ENCODE measurements around the gene CREBBP. TPM values are rescaled to one million over a fixed set of nuclear protein-coding genes. Genes with fewer than 3 reads are reported as not detected.
"Not testable (repeated sequence)": the region's sequence is repeated elsewhere in the genome, so short reads cannot be mapped to it uniquely, and the experiment has no call there.

The CREBBP gene
- total RNA-seq: 10 to 100 TPM; 59.3 to 60.7 TPM
- long read RNA-seq, partial matches to known transcripts: 7 of 14 reads
- long read RNA-seq, other reads (novel, unspliced or antisense): 6 of 14 reads

DNA sequence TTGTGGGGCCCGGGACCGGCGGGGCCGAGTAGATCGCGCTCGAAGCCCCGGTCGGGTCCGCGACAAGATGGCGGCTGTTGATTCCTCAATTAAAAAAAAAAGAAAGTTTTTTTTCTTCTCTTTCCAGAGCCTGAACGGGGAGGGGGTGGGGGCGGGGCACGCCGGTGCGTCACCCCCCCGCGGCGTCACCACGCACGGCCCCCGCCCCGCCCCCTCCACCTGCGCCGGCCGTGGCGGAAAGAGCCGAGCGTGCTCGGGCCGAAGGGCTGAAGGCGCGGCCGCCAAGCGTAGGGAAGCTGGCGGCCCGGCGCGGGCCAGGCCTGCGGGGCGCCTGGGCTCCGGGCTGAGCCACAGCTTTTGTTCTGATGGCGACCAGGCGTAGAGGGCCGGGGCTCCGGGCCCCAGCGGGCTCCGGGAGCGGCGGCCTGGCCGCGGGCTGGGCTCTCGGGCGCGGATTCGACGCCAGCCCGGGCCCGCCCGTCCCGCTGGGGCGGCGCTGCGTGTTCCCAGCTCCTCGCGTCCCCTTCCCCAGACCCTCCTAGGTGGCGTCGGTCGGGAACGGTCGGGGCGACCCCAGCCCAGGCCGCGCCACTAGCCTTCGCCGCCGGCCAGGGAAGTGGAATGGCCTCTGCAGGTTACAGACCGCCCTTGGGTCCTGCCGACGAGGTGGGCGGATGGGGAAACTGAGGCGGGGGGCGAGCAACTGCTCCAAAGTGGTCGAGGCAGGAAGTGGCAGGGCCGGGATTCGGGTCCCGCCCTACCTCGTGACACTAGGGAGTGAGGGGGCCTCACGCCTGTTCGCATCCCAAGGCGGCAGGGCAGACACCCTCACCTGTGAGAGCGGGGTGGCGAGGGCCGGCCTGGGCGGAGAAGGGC, at the start of gene CREBBP:
TSS of gene CREBBP (minus strand) at position 91 of the 876 bp plus-strand sequence. CDS start 797 bp downstream, outside the sequence.
- ATAC-seq: peak; percentile 91
- intact Hi-C loops (cut with DNase I, micrococcal nuclease): no loop called here
- peak; percentile 69 to 89 for DNase-seq

DNA sequence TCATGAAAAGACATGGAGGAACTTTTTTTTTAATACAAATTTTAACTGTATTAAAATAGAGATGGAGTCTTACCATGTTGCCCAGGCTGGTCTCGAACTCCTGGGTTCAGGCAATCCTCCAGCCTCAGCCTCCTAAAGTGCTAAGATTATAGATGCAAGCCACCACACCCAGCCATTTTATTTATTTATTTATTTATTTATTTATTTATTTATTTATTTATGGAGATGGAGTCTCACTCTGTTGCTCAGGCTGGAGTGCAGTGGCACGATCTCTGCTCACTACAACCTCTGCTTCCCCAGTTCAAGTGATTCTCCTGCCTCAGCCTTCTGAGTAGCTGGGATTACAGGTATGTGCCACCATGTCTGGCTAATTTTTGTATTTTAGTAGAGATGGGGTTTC, 46.6 kb upstream of the CREBBP start:
- DNase-seq; intact Hi-C loops (cut with DNase I, micrococcal nuclease); ATAC-seq: not testable (repeated sequence)

- DNase-seq: no peak
- ATAC-seq: no peak
- intact Hi-C loops (cut with DNase I, micrococcal nuclease): no loop called here
Observed at GRCh38 chr16:3924763-3925162, 44.2 kb upstream of the CREBBP start.

DNA sequence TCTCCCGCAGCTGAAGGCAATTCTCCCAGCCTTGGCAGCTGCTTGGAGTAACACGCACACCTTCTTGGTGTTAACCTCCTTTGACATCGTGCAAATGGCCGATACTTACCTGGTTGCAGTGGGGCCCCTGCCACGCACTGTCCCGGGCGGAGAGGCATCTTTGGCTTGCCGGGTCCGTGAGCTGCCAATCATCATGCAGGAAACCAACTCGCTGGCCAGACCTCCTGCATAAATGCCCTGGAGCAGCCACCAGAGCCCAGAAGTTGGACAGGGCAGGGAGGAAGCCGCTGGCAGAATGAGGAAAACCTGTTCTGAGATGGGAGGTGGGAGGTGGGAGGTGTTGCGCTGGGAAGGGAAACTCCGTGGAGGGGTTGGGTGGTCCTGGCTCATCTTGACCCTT, 41.7 kb upstream of the CREBBP start:
- DNase-seq (no peak), ATAC-seq (no peak)
- intact Hi-C loops (cut with DNase I, micrococcal nuclease): no loop called here

GRCh38 chr16:3920206-3920605, 39.7 kb upstream of the CREBBP start:
- ATAC-seq (no peak), DNase-seq (no peak)
- intact Hi-C loops (cut with DNase I, micrococcal nuclease): no loop called here

DNA sequence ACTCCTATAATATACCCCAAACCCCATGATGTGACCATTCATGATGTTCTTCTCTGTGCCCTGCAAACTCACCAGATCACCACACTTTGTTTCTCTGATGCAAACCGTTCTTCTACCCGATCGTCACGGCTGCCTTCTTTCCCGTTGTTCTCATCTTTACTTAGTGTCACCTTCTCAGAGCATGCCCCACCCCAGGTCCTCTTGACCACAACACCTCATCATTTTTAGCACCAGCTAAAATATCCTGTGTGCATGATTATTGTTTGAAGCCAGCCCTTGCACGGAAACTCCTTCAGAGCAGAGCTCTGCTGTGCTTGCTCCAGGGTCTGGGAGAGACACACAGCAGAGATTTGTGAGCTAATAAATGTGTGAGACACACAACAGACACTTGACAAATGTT, 38.9 kb upstream of the CREBBP start:
- intact Hi-C loops (cut with DNase I, micrococcal nuclease): no loop called here
- ATAC-seq (no peak), DNase-seq (no peak)

DNA sequence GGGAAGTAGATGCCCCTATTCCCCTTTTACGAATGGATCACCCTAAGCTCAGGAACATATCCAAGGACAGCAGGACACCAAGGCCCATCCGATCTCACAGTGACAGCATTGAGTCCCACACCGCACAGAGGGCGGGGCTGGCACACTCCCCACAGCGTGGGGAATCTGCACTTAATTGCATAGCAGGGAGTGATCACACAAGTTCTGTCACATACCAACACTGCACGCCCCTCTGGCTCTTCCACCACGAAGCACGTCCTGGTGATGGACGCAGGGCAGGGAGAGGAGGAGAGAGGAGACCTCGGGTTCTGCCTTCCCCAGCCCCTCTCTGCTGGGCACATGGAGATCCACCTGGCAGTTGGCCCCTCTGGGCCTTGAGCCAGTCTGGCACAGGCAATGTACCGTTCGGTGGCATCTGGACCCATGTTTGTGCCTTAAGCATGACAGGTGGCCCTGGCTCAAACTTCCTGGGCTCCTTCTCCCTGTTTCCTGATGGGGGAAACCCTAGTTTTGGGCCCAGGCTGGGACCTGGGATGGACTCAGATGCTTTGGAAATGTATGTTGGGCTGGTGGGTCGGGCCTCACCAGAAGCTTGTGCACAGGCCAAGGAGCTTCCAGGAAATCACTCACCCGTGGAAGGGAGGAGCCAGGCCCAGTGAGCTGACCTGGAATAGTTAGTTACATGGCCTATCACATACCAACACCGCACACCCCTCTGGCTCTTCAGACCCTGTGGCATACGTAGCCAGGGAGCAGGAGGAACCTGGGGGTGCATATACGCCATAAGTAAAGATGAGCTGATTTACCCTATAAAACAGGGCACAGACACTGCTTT, 35.1 kb upstream of the CREBBP start:
- no peak for ATAC-seq
- intact Hi-C loops (cut with DNase I, micrococcal nuclease): no loop called here
- no peak for DNase-seq

GRCh38 chr16:3912897-3913296, 32.4 kb upstream of the CREBBP start:
- ATAC-seq (no peak), DNase-seq (no peak)
- intact Hi-C loops (cut with DNase I, micrococcal nuclease): no loop called here

DNA sequence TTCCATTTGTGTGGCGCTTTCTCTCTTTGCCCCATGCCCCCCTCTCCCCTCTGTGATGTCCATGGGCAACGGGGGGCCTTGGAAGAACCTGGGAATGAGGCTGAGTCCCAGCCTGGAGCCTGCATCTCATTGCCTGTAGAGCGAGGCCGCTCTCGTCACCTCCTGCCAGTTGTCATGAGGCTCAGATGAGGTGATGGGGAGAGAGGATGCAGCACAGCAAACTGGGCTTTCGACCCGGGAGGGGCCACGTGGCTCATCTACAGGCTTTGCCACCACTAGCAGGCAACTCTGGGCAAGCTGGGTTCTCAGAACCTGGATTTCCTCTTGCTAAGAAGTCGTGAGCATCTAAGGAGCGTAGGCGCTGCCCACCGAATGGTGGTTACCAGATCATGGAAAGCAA, 31.9 kb upstream of the CREBBP start:
- intact Hi-C loops (cut with DNase I, micrococcal nuclease): no loop called here
- ATAC-seq (no peak), DNase-seq (no peak)

- DNase-seq; intact Hi-C loops (cut with DNase I, micrococcal nuclease); ATAC-seq: not testable (repeated sequence)
Observed at GRCh38 chr16:3911741-3912140, 31.2 kb upstream of the CREBBP start.

DNA sequence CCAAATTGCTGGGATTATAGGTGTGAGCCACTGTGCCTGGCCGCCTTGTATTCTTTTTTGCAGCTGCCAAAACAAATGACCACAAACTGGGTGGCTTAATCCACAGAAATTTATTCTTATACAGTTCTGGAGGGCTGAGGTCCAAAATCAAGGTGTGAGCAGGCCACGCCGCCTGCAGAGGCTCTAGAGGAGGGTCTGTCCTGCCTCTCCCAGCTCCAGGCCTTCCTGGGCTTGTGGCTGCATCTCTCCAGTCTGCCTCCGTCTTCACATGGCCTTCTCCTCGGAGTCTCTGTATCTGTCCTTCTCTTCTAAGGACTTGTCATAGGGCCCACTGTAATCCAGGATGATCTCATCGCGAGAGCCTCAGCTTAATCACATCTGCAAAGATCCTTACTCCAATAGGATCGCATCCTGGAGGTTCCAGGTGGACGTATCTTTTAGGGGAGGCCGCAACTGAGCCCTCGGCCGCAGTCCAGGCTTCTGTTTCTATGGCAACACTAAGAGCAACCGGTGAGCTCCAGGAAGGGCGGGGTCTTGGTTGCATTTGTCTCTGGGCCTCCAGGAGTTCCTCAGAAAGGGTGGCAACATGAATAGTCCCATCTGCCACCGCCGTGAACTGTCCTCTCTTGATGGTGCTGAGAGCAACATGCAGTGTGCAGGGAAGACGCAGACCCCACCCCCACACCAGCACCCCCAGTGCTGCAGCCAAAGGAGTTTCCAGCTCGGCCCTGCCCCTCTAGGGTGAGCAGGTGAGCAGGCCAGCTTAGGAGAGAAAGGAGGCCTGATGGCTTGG, 29.5 kb upstream of the CREBBP start:
- ATAC-seq (no peak), DNase-seq (no peak)
- intact Hi-C loops (cut with DNase I, micrococcal nuclease): no loop called here

DNA sequence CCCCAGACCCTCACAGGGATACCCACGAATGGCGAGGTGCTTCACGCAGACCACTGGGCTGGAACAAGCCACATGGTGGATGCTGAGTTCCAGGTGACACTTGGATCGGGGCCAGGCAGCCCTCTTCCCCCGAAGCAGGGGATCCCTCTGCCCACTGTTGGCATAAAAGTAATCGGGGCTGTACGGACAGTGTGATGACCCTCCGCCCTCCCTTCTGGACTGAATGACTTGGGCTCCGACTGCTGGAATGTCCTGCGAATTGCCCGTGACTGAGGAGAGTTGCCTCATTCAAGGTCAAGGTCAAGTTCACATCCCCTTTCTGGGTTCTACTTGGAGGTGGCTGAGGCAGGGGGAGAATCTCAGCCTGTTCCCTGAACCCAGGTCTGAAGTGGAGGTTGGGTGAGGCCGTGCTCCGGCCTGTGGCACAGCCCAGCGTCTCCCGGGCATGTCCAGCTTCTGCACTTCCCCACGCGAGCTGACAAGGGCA, 28.5 kb upstream of the CREBBP start:
- no peak for ATAC-seq
- DNase-seq: no peak
- intact Hi-C loops (cut with DNase I, micrococcal nuclease): no loop called here

GRCh38 chr16:3907586-3907985, 27.1 kb upstream of the CREBBP start:
- DNase-seq: no peak

DNA sequence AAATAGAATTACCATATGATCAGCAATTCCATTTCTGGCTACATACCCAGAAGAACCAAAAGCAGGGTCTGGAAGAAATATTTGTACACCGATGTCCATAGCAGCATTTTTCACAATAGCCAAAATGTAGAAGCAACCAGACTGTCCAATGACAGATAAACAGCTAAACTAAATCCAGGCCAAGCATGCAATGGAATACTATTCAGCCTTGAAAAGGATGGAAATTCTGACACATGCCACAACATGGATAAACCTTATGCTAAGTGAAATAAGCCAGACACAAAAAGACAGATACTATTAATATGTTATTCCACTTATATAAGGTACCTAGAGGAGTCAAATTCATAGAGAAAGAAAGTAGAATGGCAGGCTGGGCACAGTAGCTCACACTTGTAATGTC, 25.9 kb upstream of the CREBBP start:
- no peak for ATAC-seq
- intact Hi-C loops (cut with DNase I, micrococcal nuclease): no loop called here
- no peak for DNase-seq

More at GRCh38 chr16:3907586-3907985, 27.1 kb upstream of the CREBBP start:
- ATAC-seq: no peak
- intact Hi-C loops (cut with DNase I, micrococcal nuclease): no loop called here

DNA sequence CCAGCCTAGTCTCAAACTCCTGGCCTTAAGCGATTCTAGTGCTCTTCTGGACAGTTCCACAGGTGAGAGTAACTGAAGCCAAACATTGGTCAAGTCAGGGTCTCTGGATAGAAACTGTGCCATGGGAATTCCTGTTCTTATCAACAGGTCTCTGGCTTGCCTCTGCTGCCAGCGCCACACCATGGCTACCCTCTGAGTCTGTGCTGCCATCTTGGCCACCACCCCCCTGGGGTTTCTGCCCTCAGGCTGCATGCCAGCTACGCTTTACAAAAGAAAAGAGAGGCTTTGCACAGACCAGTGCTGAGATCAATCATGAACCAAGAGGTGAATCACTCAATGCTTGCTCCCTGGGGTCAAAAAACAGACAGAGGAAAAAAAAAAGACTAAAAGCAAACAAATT, 24.4 kb upstream of the CREBBP start:
- intact Hi-C loops (cut with DNase I, micrococcal nuclease): no loop called here
- no peak for ATAC-seq

DNA sequence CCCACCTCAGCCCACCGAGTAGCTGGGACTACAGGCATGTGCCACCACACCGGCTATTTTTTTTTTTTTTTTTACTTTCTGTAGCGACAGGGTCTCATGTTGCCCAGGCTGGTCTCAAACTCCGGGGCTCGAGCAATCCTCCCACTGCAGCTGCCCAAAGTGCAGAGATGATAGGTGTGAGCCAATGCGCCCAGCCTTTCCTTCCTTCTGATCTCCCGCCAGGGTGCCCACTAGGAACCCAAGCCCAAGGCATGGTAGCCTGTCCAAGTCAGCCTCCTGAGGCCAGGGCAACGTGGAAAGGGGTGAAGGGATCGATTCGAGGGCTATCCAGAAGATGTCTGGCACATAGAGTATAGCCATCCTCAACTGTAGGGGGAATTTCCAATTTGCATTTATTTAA, 9.6 kb upstream of the CREBBP start:
- no peak for ATAC-seq
- no peak for DNase-seq
- intact Hi-C loops (cut with DNase I, micrococcal nuclease): no loop called here

More for the DNA sequence above, 24.4 kb upstream of the CREBBP start:
- no peak for DNase-seq

GRCh38 chr16:3889059-3889458, 8.5 kb upstream of the CREBBP start:
- ATAC-seq (no peak), DNase-seq (no peak)
- intact Hi-C loops (cut with DNase I, micrococcal nuclease): no loop called here

DNA sequence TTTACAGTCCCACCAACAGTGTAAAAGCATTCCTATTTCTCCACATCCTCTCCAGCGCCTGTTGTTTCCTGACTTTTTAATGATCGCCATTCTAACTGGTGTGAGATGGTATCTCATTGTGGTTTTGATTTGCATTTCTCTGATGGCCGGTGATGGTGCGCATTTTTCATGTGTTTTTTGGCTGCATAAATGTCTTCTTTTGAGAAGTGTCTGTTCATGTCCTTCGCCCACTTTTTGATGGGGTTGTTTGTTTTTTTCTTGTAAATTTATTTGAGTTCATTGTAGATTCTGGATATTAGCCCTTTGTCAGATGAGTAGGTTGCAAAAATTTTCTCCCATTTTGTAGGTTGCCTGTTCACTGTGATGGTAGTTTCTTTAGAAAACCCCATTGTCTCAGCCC, 5.5 kb upstream of the CREBBP start:
- intact Hi-C loops (cut with DNase I, micrococcal nuclease); DNase-seq; ATAC-seq: not testable (repeated sequence)

- no peak for DNase-seq
- no peak for ATAC-seq
Observed at GRCh38 chr16:3884398-3884797, 3.9 kb upstream of the CREBBP start.

More at GRCh38 chr16:3884398-3884797, 3.9 kb upstream of the CREBBP start:
- intact Hi-C loops (cut with DNase I, micrococcal nuclease): no loop called here

Measured in left colon (tissue), 2 donors.